NCI-H2029 (cell line): Measurements from ENCODE around the gene C3orf70.

Source experiments
- DNase-seq: peaks from one replicate; lab custom pipeline; 2025; lab: John Stamatoyannopoulos, UW

C3orf70 gene

GRCh38 chr3:185152410-185153170 is at the start of gene C3orf70:
TSS of gene C3orf70 (minus strand) at chr3:185153060. CDS start at chr3:185152823, 237 bp downstream.
- DNase-seq, result peak; percentile 33

- no peak for DNase-seq
Observed at GRCh38 chr3:185200639-185201038, 47.8 kb upstream of the C3orf70 start.

- DNase-seq, result no peak
Observed at GRCh38 chr3:185199671-185200070, 46.8 kb upstream of the C3orf70 start.

- no peak for DNase-seq
Observed at GRCh38 chr3:185199206-185199605, 46.3 kb upstream of the C3orf70 start.

- no peak for DNase-seq
Observed at GRCh38 chr3:185197068-185197467, 44.2 kb upstream of the C3orf70 start.

- DNase-seq, result no peak
Observed at GRCh38 chr3:185195652-185196051, 42.8 kb upstream of the C3orf70 start.

GRCh38 chr3:185188816-185189215 is 36.0 kb upstream of the C3orf70 start:
- peak; percentile 13 for DNase-seq

- DNase-seq, result no peak
Observed at GRCh38 chr3:185187391-185187790, 34.5 kb upstream of the C3orf70 start.

GRCh38 chr3:185176750-185177359 is 24.0 kb upstream of the C3orf70 start:
- no peak for DNase-seq

GRCh38 chr3:185175370-185175987 is 22.6 kb upstream of the C3orf70 start:
- DNase-seq, result peak; percentile 16

- DNase-seq, result no peak
Observed at GRCh38 chr3:185172086-185173049, 19.5 kb upstream of the C3orf70 start.

GRCh38 chr3:185164428-185165217 is 11.8 kb upstream of the C3orf70 start:
- DNase-seq, result no peak

- no peak for DNase-seq
Observed at GRCh38 chr3:185162634-185163033, 9.8 kb upstream of the C3orf70 start.

GRCh38 chr3:185161761-185162160 is 8.9 kb upstream of the C3orf70 start:
- no peak for DNase-seq

- no peak for DNase-seq
Observed at GRCh38 chr3:185157347-185157746, 4.5 kb upstream of the C3orf70 start.

- no peak for DNase-seq
Observed at GRCh38 chr3:185155678-185156077, 2.8 kb upstream of the C3orf70 start.

GRCh38 chr3:185153861-185154629 is 1.2 kb upstream of the C3orf70 start:
- no peak for DNase-seq

GRCh38 chr3:185153171-185153771 is 411 bp upstream of the C3orf70 start:
- DNase-seq, result no peak

GRCh38 chr3:185151964-185152409 is 873 bp downstream of the C3orf70 start:
- no peak for DNase-seq
